KOPT-K1 (cell line): ENCODE measurements around the gene MRPL16.

Experiments
- H3K27ac ChIP-seq: fragments of 200-600 bp; sonication (generic); 2 replicates; pipeline ENCODE4 v1.5.1; 2016; ENCODE audit warnings: antibody characterized with exemption, mild to moderate bottlenecking, low read depth, low read length; ENCODE audit not compliant: poor library complexity, severe bottlenecking
- H3K36me3 ChIP-seq: fragments of 200-600 bp; sonication (generic); 2 replicates; pipeline ENCODE4 v1.5.1; 2017; ENCODE audit warnings: antibody characterized with exemption, mild to moderate bottlenecking, low read length, moderate library complexity; ENCODE audit not compliant: insufficient read depth
- H3K9me3 ChIP-seq: fragments of 200-600 bp; sonication (generic); 2 replicates; pipeline ENCODE4 v1.5.1; 2017; ENCODE audit warnings: antibody characterized with exemption, low read length, mild to moderate bottlenecking; ENCODE audit not compliant: insufficient read depth, poor library complexity, severe bottlenecking

MRPL16 gene

GRCh38 chr11:59770319-59770718 is 40.3 kb downstream of the MRPL16 start:
- H3K36me3 ChIP-seq: no peaks in the 10 kb centered on the region
- H3K27ac ChIP-seq: no peak overlapping the region
- no peaks in the 10 kb centered on the region for H3K9me3 ChIP-seq

GRCh38 chr11:59769828-59770227 is 40.8 kb downstream of the MRPL16 start:
- Histone ChIP-seq H3K36me3 (no peaks in the 10 kb centered on the region), H3K27ac (no peak overlapping the region), H3K9me3 (no peaks in the 10 kb centered on the region)

- Histone ChIP-seq H3K27ac (no peak overlapping the region), H3K36me3 (no peaks in the 10 kb centered on the region), H3K9me3 (no peaks in the 10 kb centered on the region)
Measured at GRCh38 chr11:59769111-59769510, 41.5 kb downstream of the MRPL16 start.

GRCh38 chr11:59767225-59767611 is 43.4 kb downstream of the MRPL16 start:
- no peaks in the 10 kb centered on the region for H3K36me3 ChIP-seq
- no peak overlapping the region for H3K27ac ChIP-seq
- no peaks in the 10 kb centered on the region for H3K9me3 ChIP-seq

GRCh38 chr11:59766542-59767224 is 43.9 kb downstream of the MRPL16 start:
- Histone ChIP-seq H3K36me3 (no peaks in the 10 kb centered on the region), H3K27ac (no peak overlapping the region), H3K9me3 (no peaks in the 10 kb centered on the region)

GRCh38 chr11:59765068-59765735 is 45.4 kb downstream of the MRPL16 start:
- Histone ChIP-seq H3K36me3 (no peaks in the 10 kb centered on the region), H3K9me3 (no peaks in the 10 kb centered on the region)

GRCh38 chr11:59761993-59762392 is 48.6 kb downstream of the MRPL16 start:
- Histone ChIP-seq H3K9me3 (no peaks in the 10 kb centered on the region), H3K27ac (no peak overlapping the region), H3K36me3 (no peaks in the 10 kb centered on the region)

More at GRCh38 chr11:59765068-59765735, 45.4 kb downstream of the MRPL16 start:
- H3K27ac ChIP-seq: no peak overlapping the region

GRCh38 chr11:59760771-59761170 is 49.8 kb downstream of the MRPL16 start:
- no peaks in the 10 kb centered on the region for H3K36me3 ChIP-seq
- H3K9me3 ChIP-seq: no peaks in the 10 kb centered on the region
- no peak overlapping the region for H3K27ac ChIP-seq

GRCh38 chr11:59759900-59760299 is 50.7 kb downstream of the MRPL16 start:
- no peaks in the 10 kb centered on the region for H3K36me3 ChIP-seq
- no peaks in the 10 kb centered on the region for H3K9me3 ChIP-seq
- no peak overlapping the region for H3K27ac ChIP-seq

GRCh38 chr11:59758401-59759037 is 52.1 kb downstream of the MRPL16 start:
- no peak overlapping the region for H3K27ac ChIP-seq
- H3K9me3 ChIP-seq: no peaks in the 10 kb centered on the region
- no peaks in the 10 kb centered on the region for H3K36me3 ChIP-seq

GRCh38 chr11:59756845-59757244 is 53.7 kb downstream of the MRPL16 start:
- no peak overlapping the region for H3K27ac ChIP-seq
- no peaks in the 10 kb centered on the region for H3K9me3 ChIP-seq
- no peaks in the 10 kb centered on the region for H3K36me3 ChIP-seq

GRCh38 chr11:59756558-59756840 is 54.1 kb downstream of the MRPL16 start:
- Histone ChIP-seq H3K9me3 (no peaks in the 10 kb centered on the region), H3K36me3 (no peaks in the 10 kb centered on the region), H3K27ac (no peak overlapping the region)
